Left cardiac atrium (tissue), 4 donors: ENCODE data around the gene MEF2C. TPM values are rescaled to one million over a fixed set of nuclear protein-coding genes. Genes with fewer than 3 reads are reported as not detected.
"Not testable (repeated sequence)": the region's sequence is repeated elsewhere in the genome, so short reads cannot be mapped to it uniquely, and the experiment has no call there.

Experiments
- ATAC-seq, 2 donors: fragments of 200-7000 bp; cut with Tn5 transposase; one replicate each; pipeline ENCODE4 v1.9.1; 2020; ENCODE audit warnings: mild to moderate bottlenecking in 2 of 2, moderate library complexity in 2 of 2
- DNase-seq: peaks from one replicate; pipeline ENCODE4 v3.0.0-alpha.2; 2020
- intact Hi-C, 2 donors: fragments of 100-400 bp; cut with DNase I; formaldehyde crosslinking; loops; one replicate each; pipeline versions ENCODE4 v1.14.1 to v1.15.1; 2022 to 2023
- long read RNA-seq: library from polyadenylated mRNA; unstranded; transcript quantifications from one replicate; pipeline ENCODE4 v2.0.0, GENCODE V29; 2021
- total RNA-seq, 2 donors: library from RNA; stranded (reverse); fragmentation: NEBNext Ultra II Directional; extraction: Animal tissue kit (Norgen Biotek cat#: 25700); gene quantifications; one replicate each; pipeline ENCODE4 v1.2.1, GENCODE V29; 2021
- donor health status: DM: no; HTN: yes; CAD: no.
- donor health status: DM: no; HTN: yes; CAD: no; lungs with severe emphysema.
- donor health status: DM: yes; HTN: yes; CAD: no.
- donor health status: Dilated cardiomyopathy.

Gene MEF2C
- total RNA-seq: 10 to 100 TPM; 48.3 to 53.7 TPM
- long read RNA-seq, transcript MEF2C-213 (10 exons, 1,882 nt): major isoform, 6 of 23 reads
- long read RNA-seq, partial matches to known transcripts: 3 of 23 reads
- long read RNA-seq, other reads (novel, unspliced or antisense): 14 of 23 reads

- intact Hi-C loops: loop anchor here (5.0 to 10.0 kb wide), 5 partner anchors 48 to 148 kb away; no protein-coding TSS in a partner anchor
- peak; percentile 83 to 93 for ATAC-seq
Measured at GRCh38 chr5:88883059-88883835, at the start of gene MEF2C. MEF2C (minus strand) TSS chr5:88883184; CDS start chr5:88823788, 59,396 bp downstream.

DNA sequence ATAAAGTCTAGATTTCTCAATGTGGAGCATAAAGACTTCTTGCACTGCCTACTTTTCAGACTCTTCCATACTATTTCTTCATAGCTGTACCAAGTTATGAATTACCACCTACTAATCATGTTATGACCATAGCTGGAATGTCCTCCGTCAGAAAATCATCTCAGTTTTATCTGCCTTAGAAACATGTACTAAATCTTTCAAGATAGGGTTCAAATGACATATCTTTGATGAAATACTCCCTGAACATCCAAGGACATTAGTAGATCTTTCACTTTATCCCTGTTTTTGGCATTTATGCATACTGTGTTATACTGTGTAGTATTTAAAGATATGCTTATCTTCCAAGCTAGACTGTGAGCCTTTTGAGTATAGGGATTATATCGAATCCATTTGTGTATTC lies 49.6 kb upstream of the MEF2C start:
- intact Hi-C loops: no loop called here
- no peak for DNase-seq
- no peak for ATAC-seq

More at GRCh38 chr5:88883059-88883835, at the start of gene MEF2C:
- DNase-seq: peak; percentile 74

DNA sequence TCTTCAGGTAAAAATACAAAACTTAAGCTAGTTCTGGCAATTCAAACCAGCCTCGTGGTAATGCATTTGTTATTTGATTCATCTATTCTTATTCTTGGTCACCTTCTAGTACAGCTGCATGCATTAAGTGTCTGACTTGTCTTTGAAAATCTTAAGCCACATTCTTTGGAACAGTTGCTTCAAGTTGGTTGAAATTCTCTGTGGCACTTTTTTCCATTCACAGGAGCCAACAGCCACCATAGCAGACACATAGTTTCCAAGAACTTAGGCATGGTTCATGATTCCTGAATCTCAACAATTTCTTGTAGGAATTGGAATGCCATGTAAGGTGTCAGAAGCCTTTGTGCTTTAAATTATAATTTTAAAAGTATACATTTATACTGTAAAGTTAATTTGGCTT lies 47.4 kb upstream of the MEF2C start:
- ATAC-seq (no peak), DNase-seq (no peak)
- intact Hi-C loops: no loop called here

DNA sequence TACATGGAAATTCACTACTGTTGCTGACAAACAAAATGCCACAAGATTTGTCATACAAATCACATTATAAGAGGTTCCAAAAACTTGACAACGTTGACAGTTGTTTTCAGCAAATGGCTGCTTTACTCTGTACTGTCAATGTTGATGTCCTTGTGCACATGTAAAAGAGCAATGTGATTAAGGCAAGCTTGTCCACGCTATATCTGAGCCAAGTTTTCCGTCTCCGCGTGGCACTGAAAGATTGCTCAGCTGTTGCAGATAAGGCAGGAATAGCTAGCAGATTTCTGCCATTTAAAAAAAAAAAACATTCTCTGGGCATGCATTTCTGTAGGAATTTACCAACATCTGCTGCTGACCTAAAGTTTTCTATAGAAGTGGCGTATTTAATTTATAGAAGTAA lies 46.4 kb upstream of the MEF2C start:
- ATAC-seq: peak; percentile 66 to 79
- intact Hi-C loops: no loop called here
- DNase-seq: no peak

DNA sequence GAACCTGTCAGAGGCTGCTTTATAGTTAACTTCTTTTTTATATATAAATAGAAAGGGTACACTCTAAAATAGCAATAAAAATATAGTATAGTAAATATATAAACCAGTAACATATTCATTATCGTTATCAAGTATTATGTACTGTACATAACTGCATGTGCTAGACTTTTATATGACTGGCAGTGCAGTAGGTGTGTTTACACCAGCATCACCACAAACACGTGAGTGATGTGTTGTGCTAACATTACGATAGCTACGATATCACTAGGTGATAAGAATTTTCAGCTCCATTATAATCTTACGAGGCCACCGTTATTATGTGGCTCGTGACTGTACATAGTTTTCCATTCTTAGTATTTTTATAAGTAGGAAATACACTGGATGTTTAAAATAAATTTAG lies 43.8 kb upstream of the MEF2C start:
- DNase-seq (no peak), ATAC-seq (no peak)
- intact Hi-C loops: no loop called here

DNA sequence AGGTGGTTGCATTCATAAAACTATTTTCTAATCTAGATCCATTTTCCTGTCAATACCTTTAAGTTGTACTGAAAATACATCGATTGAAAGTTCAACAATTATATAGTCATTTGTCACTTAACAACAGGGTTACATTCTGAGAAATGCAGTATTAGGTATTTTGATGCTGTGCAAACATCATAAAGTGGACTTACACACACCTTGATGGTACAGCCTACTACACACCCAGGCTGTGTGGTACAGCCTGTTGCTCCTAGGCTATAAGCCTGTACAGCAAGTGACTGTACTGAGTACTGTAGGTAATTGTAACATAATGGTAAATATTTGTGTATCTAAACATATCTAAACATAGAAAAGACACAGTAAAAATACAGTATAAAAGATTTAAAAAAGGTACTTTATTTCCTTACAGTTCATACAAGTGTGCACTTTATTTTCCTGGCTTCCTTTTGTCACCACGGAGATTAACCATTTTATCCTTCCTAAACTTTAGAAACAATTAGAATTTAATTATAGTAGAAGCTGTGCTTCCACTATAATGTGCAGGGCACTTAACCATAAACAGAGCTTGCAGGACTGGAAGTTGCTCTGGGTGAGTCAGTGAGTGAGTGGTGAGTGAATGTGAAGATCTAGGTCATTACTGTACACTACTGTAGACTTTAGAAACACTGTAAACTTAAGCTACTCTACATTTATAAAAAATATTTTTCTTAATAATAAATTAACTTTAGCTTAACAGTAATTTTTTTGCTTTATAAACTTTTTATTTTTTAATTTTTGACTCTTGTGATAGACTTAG lies 42.9 kb upstream of the MEF2C start:
- ATAC-seq (peak in 1 of 2 donors; percentile 39), DNase-seq (no peak)
- intact Hi-C loops: no loop called here

GRCh38 chr5:88924330-88924657 lies 41.3 kb upstream of the MEF2C start:
- intact Hi-C loops: no loop called here
- no peak for DNase-seq
- no peak for ATAC-seq

DNA sequence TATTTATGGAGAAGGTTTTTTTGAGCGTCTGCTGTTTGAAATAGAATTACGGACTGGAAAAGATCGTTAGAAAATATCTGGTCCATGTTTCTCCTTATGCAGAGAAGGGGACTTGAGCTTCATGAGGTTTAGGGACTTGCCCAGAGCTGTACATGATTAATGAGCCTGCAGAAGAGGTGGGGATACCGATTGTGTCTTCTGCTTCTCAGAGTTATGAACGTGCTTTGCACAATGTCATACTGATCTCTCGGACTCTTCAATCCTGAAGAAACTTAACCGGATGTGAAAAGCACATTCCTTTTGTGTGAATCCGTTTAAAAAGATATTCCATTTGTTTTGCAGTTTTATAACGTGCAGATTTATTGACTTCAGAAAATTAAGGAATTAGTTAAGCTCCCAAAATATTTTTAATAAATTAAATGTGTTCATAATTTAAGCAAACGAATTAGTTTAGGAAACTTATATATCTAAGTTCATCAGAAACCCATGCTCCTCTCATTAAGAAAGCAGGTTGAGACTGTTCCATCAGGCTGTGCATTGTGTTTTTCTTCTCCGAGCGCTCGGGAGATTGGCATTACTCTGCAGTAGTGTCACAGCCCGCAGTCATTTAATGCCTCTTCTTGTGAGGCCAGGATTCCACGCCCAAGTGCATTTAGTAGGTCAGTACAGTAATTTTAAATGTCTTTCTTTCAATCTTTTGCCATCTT lies 40.8 kb upstream of the MEF2C start:
- ATAC-seq (no peak), DNase-seq (no peak)
- intact Hi-C loops: no loop called here

GRCh38 chr5:88912743-88913142 lies 29.8 kb upstream of the MEF2C start:
- intact Hi-C loops, DNase-seq, ATAC-seq: not testable (repeated sequence)

DNA sequence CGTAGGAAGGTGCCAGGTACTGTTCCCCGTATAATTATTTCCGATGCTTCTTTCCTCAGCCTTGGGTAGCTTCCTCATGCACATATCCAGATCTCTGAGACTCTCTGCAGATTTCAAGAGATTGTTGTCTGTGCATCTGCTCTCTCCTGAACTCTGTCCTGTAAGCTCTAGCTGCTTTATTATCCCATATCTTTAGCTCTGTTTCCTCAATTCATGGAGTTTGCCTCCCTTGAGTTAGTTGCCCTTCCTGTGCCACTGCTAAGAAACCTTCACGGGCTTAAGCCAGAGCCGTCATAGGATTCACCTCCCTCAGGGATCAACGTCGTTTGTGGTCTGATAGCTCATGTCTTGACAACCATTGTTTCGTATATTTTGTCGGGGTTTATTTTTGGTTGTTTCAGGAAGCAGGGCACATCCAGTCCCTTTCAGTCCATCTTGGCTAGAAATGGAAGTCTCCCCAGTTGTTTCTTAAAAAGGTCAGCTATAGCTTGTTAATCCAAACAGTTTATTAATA lies 28.1 kb upstream of the MEF2C start:
- ATAC-seq, intact Hi-C loops, DNase-seq: not testable (repeated sequence)

GRCh38 chr5:88904478-88904877 lies 21.5 kb upstream of the MEF2C start:
- ATAC-seq, intact Hi-C loops, DNase-seq: not testable (repeated sequence)

DNA sequence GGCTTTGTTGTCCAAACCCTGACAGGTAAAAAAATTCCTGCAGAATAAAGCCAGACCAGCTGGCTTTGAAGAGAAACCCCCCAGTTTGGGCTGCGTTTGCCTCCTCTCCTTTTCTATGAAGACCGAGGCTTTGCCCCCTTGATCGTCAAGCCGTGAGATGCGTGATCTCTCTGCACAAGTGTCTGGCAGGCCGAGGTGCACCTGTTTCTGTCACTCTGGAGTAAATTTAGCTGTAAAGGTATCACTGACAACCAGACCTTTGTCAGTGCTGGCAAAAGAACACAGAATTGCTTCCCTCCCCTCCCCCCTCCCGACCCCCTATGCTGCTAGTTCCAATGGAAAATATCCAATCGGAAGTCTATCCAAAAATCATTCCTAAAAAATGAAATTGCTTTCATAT lies 21.0 kb upstream of the MEF2C start:
- intact Hi-C loops, DNase-seq, ATAC-seq: not testable (repeated sequence)

GRCh38 chr5:88901077-88901476 lies 18.1 kb upstream of the MEF2C start:
- intact Hi-C loops, ATAC-seq, DNase-seq: not testable (repeated sequence)

DNA sequence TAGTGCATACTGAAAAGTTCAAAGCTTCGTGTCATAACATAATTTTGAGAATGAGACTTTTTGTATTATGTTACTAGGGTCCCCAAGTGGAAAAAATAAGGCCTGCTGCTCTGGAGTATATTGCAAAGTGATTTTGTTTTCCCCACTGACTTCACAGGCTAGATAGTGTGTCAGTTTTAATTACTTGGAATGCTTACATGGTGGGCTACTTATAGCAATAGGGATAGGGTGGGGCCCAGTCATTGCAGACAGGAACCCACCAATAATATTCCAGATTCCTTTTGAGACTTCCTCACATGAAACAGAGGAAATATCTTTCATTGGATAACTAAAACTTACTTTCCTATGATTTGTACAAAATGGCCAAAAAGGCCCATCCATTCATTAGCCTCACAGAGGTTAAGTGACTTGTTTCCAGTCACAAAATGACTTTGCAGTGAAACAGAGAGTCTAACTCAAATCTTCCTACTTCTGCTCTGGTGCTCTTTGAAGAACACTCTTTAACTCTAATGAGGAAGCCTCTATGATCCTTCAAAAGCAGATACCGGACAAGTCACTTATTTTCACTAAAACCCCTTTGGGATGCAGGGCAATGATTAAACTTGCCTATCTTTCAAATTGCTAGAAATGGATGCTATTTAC lies 16.2 kb upstream of the MEF2C start:
- intact Hi-C loops: no loop called here

GRCh38 chr5:88897748-88898147 lies 14.8 kb upstream of the MEF2C start:
- intact Hi-C loops: no loop called here
- no peak for DNase-seq
- no peak for ATAC-seq

More for the DNA sequence above, 16.2 kb upstream of the MEF2C start:
- ATAC-seq: no peak
- no peak for DNase-seq

- ATAC-seq (no peak), DNase-seq (no peak)
- intact Hi-C loops: no loop called here
Measured at GRCh38 chr5:88895681-88896501, 12.9 kb upstream of the MEF2C start.

GRCh38 chr5:88892669-88893068 lies 9.7 kb upstream of the MEF2C start:
- DNase-seq (no peak), ATAC-seq (no peak)
- intact Hi-C loops: no loop called here
